Fibroblast of villous mesenchyme (primary cell): ENCODE data around the gene PIK3CB. TPM values are rescaled to one million over a fixed set of nuclear protein-coding genes. Genes with fewer than 3 reads are reported as not detected.
"Not testable (repeated sequence)": the region's sequence is repeated elsewhere in the genome, so short reads cannot be mapped to it uniquely, and the experiment has no call there.

ENCODE experiments used
- DNase-seq: peaks from one replicate; pipeline ENCODE4 v3.0.0-alpha.2; 2010; ENCODE audit warnings: low read depth
- H3K4me3 ChIP-seq: 2 replicates; pipeline ENCODE4 v1.5.1; 2011; ENCODE audit warnings: low read depth, mild to moderate bottlenecking, low read length
- total RNA-seq: library from RNA; depleted of rRNA; stranded (reverse); fragments of >200 nt; gene quantifications from 2 replicates; pipeline ENCODE4 v1.2.3, GENCODE V29; 2012
- TF ChIP-seq, protein P1 (sequence below): IDR thresholded peaks from 2 replicates; pipeline ENCODE4 v1.5.1; 2012; ENCODE audit warnings: low read depth, mild to moderate bottlenecking, low read length; ENCODE audit not compliant: insufficient read depth

Gene PIK3CB
- total RNA-seq, 1 donor, result 9.9 TPM

DNA sequence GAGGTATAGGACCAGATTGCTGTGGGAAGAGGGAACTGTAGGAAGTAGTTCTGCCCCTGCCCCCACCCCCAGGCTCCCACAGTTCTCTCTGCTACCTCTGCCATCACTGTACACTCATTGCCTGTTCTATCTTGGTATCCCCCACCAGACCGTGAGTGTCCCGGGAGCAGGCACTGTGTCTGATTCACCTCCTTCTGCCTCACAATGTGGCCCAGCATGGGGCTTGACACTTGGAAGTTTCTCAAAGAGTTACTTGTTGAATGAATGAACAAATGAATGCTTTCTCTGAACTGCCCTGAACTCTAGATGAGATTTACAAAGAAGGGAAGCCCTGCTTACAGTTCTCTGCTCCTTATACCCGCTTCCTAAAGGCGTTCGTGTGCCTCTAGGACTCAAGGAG, 27.1 kb upstream of the PIK3CB start:
- no peak overlapping the region for H3K4me3 ChIP-seq
- DNase-seq, result no peak
- TF ChIP-seq, protein P1, sequence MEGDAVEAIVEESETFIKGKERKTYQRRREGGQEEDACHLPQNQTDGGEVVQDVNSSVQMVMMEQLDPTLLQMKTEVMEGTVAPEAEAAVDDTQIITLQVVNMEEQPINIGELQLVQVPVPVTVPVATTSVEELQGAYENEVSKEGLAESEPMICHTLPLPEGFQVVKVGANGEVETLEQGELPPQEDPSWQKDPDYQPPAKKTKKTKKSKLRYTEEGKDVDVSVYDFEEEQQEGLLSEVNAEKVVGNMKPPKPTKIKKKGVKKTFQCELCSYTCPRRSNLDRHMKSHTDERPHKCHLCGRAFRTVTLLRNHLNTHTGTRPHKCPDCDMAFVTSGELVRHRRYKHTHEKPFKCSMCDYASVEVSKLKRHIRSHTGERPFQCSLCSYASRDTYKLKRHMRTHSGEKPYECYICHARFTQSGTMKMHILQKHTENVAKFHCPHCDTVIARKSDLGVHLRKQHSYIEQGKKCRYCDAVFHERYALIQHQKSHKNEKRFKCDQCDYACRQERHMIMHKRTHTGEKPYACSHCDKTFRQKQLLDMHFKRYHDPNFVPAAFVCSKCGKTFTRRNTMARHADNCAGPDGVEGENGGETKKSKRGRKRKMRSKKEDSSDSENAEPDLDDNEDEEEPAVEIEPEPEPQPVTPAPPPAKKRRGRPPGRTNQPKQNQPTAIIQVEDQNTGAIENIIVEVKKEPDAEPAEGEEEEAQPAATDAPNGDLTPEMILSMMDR, result no peak

DNA sequence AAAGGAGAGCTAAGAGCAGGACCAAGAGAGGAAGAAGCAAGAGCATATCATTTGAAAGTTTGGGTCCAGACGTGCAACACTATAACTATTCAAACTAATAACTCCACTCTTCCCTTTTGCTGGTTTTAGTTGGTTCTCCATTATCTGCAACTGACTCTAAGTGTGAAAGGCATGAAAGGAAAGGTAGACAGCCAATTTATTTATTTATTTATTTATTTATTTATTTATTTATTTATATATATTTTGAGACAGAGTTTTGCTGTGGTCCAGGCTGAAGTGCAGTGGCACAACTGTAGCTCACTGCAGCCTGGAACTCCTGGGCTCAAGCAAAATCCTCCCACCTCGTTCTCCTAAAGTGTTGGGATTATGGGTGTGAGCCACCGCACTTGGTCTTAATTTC, 22.1 kb upstream of the PIK3CB start:
- no peak for DNase-seq
- no peak overlapping the region for H3K4me3 ChIP-seq
- TF ChIP-seq, protein P1, result no peak

DNA sequence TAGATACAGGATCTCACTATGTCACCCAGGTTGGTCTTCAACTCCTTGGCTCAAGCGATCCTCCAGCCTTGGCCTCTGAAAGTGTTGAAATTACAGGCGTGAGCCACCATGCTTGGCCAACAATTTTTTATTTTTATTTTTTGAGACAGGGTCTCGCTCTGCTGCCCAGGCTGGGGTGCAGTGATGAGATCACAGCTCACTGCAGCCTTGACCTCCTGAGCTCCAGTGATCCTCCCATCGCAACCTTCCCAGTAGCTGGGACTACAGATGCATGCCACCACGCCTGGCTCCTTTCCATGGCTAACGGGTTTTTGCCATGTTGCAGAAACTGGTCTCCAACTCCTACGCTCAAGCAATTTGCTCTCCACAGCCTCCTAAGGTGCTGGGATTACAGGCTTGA, 20.2 kb upstream of the PIK3CB start:
- TF ChIP-seq, protein P1, result no peak
- H3K4me3 ChIP-seq, result no peak overlapping the region
- DNase-seq, result no peak

DNA sequence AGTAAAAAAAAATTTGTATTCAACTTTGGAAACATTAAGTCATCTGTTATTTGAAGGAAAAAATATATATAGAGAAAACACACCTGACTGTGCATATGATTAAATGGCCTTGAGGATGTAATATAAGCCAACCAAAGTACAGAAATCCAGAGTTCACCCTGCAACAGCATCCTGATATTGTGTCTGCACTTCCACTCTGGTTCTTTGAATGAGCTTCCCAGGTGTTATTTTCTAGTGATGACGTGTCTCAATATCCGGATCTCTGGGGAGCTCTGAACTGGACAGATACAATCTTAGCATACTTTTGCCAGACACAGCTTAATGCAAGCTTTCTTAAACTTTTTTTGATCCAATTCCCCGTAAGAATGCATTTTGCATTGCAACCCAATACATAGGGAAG, 19.5 kb upstream of the PIK3CB start:
- no peak overlapping the region for H3K4me3 ChIP-seq
- TF ChIP-seq, protein P1, result no peak
- no peak for DNase-seq

DNA sequence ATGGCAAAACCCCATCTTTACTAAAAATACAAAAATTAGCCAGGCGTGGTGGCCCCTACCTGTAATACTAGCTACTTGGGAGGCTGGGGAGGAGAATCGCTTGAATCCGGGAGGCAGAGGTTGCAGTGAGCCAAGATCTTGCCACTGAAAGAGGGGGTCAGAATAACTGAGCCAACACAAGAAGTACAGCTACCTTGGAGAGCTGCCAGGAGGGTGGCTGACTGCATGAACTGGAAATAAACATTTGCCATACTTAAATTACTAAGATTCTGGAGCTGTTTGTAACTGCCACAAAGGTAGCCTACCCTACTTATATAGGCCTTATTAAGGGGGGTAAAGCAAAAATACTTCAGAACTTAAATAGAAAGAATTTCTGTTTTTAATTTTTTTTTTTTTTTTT, 15.4 kb upstream of the PIK3CB start:
- DNase-seq, result peak; percentile 30

DNA sequence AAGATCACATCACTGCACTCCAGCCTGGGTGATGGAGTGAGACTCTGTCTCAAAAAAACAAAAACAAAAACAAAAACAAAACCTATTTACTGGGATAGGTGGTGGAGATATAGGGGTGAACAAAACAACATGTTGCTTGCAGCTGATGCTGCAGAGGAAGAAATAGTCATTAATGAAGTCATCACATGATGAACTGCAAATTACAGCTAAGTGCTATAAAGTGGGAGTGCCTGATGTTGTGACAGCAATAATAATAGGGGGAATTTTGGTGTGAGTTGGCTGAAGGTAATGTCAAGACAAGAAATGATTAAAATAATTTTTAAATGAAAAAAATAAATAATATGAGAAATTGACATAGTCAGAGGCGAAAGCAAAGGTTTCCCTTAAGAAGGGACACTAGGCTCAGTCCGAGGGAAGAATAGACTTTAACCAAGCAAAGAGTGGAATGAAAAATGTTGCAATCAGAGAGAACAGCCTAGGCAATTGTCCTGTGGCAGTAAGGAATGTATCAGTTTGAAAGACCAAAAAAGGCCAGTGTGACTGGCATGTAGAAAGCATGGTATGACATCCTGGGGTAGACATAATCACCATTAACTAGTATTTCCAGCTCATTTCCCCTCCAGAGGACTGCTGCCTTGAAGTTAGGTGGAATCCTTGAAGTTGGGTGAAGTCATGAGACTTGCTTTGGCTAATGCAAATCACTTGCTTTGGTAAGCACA, 14.7 kb upstream of the PIK3CB start:
- TF ChIP-seq, protein P1, result no peak
- no peak for DNase-seq

More for the DNA sequence above, 15.4 kb upstream of the PIK3CB start:
- no peak overlapping the region for H3K4me3 ChIP-seq
- TF ChIP-seq, protein P1, result no peak

DNA sequence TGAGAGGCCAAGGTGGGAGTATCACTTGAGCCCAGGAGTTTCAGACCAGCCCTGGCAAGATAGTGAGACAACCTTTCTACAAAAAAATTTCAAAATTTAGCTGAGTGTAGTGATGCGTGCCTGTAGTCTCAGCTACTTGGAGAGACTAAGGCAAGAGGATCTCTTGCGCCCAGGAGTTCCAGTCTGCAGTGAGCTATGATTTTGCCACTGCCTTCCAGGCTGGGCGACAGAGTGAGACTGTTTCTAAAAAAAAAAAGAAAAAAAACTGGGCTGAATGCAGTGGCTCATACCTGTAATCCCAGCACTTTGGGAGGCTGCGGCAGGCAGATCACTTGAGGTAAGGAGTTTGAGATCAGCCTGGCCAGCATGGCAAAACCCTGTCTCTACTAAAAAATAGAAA, 14.0 kb upstream of the PIK3CB start:
- H3K4me3 ChIP-seq, result no peak overlapping the region
- TF ChIP-seq, protein P1, result no peak
- DNase-seq, result no peak

More for the DNA sequence above, 14.7 kb upstream of the PIK3CB start:
- H3K4me3 ChIP-seq, result no peak overlapping the region

DNA sequence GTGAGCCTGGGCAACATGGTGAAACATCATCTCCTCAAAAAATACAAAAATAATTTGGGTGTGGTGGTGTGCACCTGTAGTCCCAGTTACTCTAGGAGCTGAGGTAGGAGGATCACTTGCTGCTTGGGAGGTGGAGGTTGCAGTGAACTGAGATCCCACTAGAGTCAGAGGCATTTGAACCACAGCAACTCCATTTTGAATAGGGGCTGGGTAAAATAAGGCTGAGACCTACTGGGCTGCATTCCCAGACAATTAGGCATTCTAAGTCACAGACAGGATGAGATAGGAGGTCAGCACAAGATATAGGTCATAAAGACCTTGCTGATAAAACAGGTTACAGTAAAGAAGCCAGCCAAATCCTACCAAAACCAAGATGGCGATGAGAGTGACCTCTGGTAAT, 12.1 kb upstream of the PIK3CB start:
- not testable (repeated sequence) for DNase-seq, H3K4me3 ChIP-seq
